BJ (cell line): ENCODE results near the gene CRISP3. TPM values are rescaled to one million over a fixed set of nuclear protein-coding genes. Genes with fewer than 3 reads are reported as not detected.

ENCODE experiments used
- CTCF ChIA-PET: fragments of 350-600 bp; formaldehyde crosslinking; extraction: SDS; loops from one replicate; lab custom pipeline; 2021; ENCODE audit warnings: antibody characterized with exemption, inconsistent platforms; lab: Yijun Ruan, JAX
- POLR2A ChIA-PET: fragments of 300-600 bp; sonication (Branson Sonifier 250); formaldehyde crosslinking; extraction: SDS; loops from one replicate; lab custom pipeline; 2021; ENCODE audit warnings: antibody characterized with exemption; lab: Charles Lee
- DNase-seq: peaks from one replicate; pipeline ENCODE4 v3.0.0-alpha.2; 2011; ENCODE audit warnings: low read depth
- H3K27me3 ChIP-seq: 2 replicates; pipeline ENCODE4 v1.6.0; 2011; ENCODE audit warnings: low read length; ENCODE audit not compliant: control insufficient read depth, insufficient read depth
- H3K36me3 ChIP-seq: 2 replicates; pipeline ENCODE4 v1.5.1; 2011; ENCODE audit warnings: low read length; ENCODE audit not compliant: control insufficient read depth, insufficient read depth
- H3K4me3 ChIP-seq: 2 replicates; pipeline ENCODE4 v1.5.1; 2011; ENCODE audit warnings: low read depth, mild to moderate bottlenecking, control low read depth, low read length
- CTCF ChIP-seq: IDR thresholded peaks from 2 replicates; pipeline ENCODE4 v1.5.1; 2011; ENCODE audit warnings: low read depth, mild to moderate bottlenecking, control low read depth, inconsistent platforms, low read length, moderate library complexity; ENCODE audit not compliant: insufficient read depth
- polyA plus RNA-seq: library from polyadenylated mRNA; depleted of rRNA; stranded (reverse); fragments of >200 nt; gene quantifications from 2 replicates; pipeline ENCODE4 v1.2.3, GENCODE V29; 2011

CRISP3 gene
- polyA plus RNA-seq, 1 experiment = not detected

GRCh38 chr6:49764571-49765236 lies 20.5 kb upstream of the CRISP3 start:
- Histone ChIP-seq H3K27me3 (no peaks in the 10 kb centered on the region), H3K36me3 (no peaks in the 10 kb centered on the region), H3K4me3 (no peak overlapping the region)
- TF ChIP-seq CTCF = no peak
- CTCF ChIA-PET = no interaction called here
- POLR2A ChIA-PET = no interaction called here
- DNase-seq = no peak

DNA sequence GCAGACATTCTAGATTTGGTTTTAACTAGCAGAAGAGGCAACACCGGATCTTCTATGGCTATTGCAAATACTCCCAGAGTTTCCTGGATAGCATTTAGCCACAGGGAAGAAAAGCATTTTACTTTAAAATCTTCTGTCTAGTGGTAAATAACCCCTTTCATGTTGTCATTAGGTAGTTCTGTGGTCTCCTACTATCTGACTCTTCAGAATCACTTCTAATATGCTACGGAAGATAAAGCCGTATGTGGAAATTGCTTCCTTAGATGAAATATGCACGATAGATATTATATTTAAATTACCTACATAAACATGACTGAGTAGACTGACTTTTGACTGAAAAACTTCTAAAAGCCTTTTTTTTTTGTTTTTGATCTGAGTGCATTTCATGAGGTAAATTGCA lies 759 bp downstream of the CRISP3 start:
- no peak for DNase-seq
- ChIA-PET POLR2A (no interaction called here), CTCF (no interaction called here)
- TF ChIP-seq CTCF = no peak
- H3K27me3 ChIP-seq = no peaks in the 10 kb centered on the region
- no peak overlapping the region for H3K4me3 ChIP-seq
- H3K36me3 ChIP-seq = no peaks in the 10 kb centered on the region

- no peak overlapping the region for H3K4me3 ChIP-seq
- POLR2A ChIA-PET = no interaction called here
- no peak for DNase-seq
Measured at GRCh38 chr6:49739423-49739822, 4.8 kb downstream of the CRISP3 start.

DNA sequence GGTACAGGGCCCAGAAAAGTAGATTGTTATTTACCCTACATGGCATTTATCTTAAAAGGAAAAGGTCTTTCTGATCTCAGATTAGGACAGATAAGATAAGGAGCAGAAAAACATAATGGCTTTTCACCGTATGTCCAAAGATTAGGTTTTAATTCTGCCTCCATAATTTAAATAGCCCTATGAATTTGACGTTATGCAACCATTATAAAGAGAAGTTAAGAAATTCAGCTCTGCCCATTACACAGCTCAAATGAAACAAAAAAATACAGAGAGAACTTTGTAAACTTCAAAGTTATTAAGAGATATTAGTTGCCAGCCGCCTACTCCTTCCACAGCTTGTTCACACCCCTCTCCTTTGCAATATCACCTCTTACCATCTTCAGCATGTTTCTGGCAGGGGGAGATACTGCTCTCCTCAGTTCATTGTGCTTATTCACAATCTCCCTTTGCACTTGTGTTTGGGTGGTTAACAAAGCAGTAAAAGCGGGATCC lies 8.1 kb downstream of the CRISP3 start:
- TF ChIP-seq CTCF = no peak
- Histone ChIP-seq H3K36me3 (no peaks in the 10 kb centered on the region), H3K4me3 (no peak overlapping the region), H3K27me3 (no peaks in the 10 kb centered on the region)
- DNase-seq = no peak
- ChIA-PET CTCF (no interaction called here), POLR2A (no interaction called here)

More at GRCh38 chr6:49739423-49739822, 4.8 kb downstream of the CRISP3 start:
- H3K27me3 ChIP-seq = no peaks in the 10 kb centered on the region
- no peak for TF ChIP-seq CTCF
- no peaks in the 10 kb centered on the region for H3K36me3 ChIP-seq
- CTCF ChIA-PET = no interaction called here

DNA sequence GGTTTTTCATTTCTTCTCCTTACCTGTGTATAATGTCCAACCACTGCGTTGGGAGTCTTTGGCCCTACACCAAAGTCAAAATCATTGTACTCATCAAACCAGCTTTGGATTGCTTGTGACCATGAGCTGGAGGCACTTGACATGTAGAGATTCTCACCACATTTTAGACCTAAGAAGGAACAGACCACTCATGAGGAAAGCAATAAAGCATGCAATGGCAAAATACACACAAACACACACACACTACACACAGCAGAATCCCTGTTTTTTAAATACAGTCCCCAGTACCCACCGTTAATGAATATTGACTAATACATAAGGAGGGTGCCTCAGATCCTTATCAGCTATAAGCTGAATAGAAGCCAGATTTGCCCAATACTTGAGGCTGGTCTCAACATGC lies 10.5 kb downstream of the CRISP3 start:
- TF ChIP-seq CTCF = no peak
- Histone ChIP-seq H3K27me3 (no peaks in the 10 kb centered on the region), H3K4me3 (no peak overlapping the region), H3K36me3 (no peaks in the 10 kb centered on the region)
- DNase-seq = no peak
- CTCF ChIA-PET = no interaction called here
- POLR2A ChIA-PET = no interaction called here
